Esophagus muscularis mucosa (tissue), 4 donors: Measurements from ENCODE around the gene MACROD2.

Experiments used
- CTCF ChIP-seq, 3 experiments: fragments of 200-600 bp in 2 of 3; fragments of 450-650 bp in 1 of 3; sonication (generic) in 2 of 3; IDR thresholded peaks; one replicate each; pipeline ENCODE4 v1.5.1; 2017 to 2019; ENCODE audit warnings: antibody characterized with exemption in 3 of 3, mild to moderate bottlenecking in 2 of 3, moderate library complexity in 1 of 3
- EP300 ChIP-seq: sonication (generic); formaldehyde crosslinking; IDR thresholded peaks from one replicate; pipeline ENCODE4 v1.6.1; 2017; ENCODE audit warnings: antibody characterized with exemption
- POLR2AphosphoS5 ChIP-seq, 2 donors: sonication (generic); formaldehyde crosslinking; IDR thresholded peaks; one replicate each; pipeline ENCODE4 v1.6.1; 2017; ENCODE audit warnings: antibody characterized with exemption in 2 of 2

- TF ChIP-seq CTCF (IDR thresholded peaks at IDR 0.05) (no peak), POLR2AphosphoS5 (IDR thresholded peaks at IDR 0.05) (no peak), EP300 (no peak)
Measured at GRCh38 chr20:14712302-14712739, 717.0 kb downstream of the MACROD2 start.
